ENCODE data around the gene ENOX1.

The ENOX1 gene

DNA sequence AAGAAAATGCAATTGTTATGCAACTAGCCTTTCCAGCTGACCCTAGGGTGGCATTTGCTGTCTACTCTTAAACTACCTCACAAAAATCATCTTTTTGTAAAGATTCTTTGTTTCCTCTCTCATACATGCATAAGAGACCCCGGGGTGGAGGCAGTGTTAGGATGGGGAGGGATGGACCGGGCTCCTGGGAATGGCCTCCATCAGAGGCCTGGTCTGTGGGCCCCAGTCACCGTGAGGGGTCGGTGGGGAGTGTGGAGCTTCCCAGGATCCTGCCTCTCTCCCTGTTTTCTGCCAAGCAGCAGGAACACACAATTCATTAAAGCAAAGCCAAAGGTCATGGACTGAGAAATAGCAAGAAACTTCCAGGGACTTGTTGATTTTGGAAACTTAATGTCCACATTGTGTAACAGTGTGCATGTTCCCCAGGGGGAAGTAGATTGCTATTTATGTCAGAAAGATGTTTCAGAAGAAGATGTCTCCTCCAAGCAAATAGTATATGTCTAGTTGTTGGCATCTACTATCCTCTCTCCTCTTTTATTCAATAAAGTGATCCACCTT lies 241.4 kb downstream of the ENOX1 start:
- DNase-seq (ENCODE audit: low read depth) = no peak

DNA sequence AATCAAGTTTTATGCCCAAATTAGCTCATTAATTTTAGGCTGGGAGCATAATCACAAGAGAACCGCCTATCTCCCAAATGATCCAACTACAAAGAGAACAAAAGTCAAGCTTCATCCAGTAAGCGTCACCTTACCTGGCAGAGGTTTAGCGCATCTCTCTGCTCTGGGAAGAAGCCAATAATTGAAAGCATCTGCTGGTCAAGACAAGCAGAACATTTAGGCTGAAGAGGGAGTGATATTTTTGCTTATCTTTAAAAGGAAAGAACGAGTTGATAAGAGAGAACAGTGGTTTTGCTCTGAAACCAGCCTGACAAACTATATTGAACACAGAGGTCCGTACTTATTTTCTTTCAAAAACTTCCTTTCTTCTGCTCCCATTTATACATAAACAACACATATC lies 242.1 kb downstream of the ENOX1 start:
- no peak for DNase-seq (ENCODE audit: low read depth)

DNA sequence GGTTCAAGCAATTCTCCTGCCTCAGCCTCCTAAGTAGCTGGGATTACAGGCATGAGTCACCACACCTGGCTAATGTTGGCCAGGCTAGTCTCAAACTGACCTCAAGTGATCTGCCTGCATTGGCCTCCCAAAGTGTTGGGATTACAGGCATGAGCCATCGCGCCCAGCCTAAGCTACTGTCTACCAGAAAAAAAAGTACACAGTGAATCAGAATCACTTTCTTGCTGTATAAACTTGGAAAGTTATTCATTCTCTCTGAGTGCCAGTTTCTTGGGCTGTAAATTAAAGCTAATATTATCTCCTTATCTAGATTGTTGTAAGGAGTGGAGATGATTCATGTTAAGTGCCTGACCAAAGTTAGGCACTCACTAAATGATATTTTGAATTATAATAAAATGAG lies 242.8 kb downstream of the ENOX1 start:
- no peak for DNase-seq (ENCODE audit: low read depth)

DNA sequence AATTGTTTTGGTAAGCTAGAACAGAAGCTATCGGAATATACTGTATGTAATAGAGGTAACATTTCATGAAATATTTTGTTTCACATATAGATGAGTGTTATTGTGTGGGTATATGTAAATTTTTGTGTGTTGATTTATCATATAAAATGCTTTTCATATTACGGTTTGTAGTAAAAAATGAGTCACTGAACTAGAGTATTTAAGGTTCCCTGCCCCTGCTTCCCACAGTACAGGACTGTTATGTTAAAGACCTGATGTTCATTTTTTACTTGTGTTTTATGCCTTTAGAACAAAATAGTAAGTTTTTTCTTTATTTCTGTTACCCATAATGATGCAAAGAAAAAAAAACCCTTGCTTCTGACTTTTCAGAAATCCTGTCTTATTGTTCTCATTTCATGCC lies 243.4 kb downstream of the ENOX1 start:
- DNase-seq (ENCODE audit: low read depth) = no peak

DNA sequence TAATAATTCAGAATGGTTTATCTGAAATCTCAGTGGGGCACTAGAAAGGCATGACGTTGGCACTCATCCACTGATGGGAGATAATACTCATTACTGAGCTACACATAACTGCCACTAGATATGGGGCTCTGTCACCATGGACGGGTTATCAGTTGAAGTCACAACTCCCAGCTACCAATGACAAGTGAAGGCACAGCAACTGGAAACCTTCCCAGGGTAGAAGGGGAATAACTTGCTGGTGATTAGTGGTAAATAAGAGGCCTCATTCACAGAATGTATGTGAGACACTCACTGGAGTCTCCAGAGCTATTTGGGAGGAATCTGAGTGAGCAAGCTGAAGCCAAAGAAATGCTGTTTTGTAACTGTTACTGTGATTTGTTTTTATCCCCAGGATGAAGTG lies 249.6 kb downstream of the ENOX1 start:
- no peak for DNase-seq (ENCODE audit: low read depth)

DNA sequence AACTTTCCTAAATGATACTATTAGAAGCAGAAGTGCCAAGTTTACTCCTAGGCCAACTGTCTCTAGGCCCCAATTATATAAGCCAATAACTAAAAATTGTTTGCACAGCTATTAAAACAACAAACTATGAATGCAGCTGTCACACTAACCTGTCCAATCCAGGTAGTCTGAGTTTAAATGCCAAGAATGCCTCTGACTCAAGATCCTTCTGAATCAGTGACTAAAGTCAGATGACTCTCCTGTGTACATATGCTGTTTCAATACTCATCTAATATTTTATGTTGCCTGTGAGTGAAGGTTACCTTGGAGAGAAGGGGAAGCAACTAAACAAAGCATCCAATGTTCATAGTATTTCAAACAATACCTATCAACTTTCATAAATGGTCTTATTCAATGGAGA lies 257.0 kb downstream of the ENOX1 start:
- DNase-seq (ENCODE audit: low read depth) = no peak

DNA sequence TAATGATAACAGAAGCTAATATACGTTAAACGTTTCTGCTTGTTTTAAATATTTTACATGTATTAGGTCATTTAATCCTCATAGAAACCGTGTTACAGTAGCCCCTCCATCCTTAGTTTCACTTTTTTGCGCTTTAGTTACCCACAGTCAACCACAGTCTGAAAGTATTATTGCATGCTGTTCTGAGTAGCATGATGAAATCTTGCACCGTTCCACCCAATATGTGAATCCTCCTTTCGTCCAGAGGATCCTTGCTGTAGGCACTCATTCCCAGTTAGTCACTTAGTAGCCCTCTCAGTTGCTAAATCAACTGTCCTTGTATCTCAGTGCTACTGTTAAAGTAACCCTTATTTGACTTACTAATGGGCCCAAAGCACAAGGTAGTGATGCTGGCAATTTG lies 257.8 kb downstream of the ENOX1 start:
- DNase-seq (ENCODE audit: low read depth) = no peak

DNA sequence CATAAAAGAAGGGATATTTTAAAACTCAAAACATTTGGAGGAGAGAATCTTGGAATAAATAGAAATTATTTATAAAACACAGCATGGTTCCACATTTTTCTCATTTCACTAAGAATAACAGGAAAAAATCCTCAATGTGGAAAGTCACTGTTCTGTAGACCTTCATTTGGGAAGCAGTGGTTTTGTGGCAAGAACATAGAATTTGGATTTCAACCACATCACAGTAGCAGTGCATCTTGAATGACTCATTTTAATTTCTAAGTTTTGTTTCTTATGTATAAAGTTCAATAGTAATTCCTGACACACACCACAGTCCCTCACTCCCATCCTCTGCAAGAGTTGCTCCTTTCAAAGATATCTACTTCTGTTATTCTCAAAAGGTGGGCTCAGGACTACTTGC lies 264.0 kb downstream of the ENOX1 start:
- no peak for DNase-seq (ENCODE audit: low read depth)

DNA sequence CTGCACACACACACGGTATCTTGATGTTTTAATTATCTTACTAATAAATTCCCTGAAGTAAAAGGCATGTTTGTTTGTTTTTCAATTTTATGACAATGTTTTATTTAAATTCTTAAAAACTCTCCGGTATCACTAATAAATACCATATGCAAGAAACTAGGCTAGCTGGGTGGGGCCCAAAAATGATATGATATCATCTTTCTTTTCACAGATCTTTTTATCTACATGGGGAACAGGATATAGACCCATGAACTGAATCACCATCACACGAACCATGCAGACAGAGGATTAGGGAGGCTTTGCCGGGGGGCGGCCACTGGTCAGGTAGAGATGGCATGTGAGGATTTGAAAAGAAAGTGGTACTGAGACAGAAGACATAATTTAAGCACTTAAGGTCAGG lies 266.4 kb downstream of the ENOX1 start:
- no peak for DNase-seq (ENCODE audit: low read depth)

DNA sequence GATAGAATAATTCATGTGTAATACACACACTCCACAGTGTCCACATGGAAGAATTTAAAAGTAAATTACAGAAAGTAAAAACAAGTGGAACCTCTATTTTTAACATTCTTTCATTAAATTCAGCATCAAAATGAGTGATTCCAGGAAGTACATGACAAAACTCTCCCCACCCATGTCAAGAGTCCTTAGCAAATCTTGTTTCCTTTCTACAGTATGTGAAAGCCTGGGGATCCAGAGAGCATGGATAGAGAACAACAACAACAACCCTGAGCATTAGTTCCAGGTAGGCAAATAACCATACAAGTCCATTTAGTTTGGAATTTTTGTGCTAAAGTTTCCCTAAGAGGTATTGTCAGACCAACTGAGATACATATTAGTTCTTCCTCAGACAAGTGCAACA lies 267.9 kb downstream of the ENOX1 start:
- no peak for DNase-seq (ENCODE audit: low read depth)

DNA sequence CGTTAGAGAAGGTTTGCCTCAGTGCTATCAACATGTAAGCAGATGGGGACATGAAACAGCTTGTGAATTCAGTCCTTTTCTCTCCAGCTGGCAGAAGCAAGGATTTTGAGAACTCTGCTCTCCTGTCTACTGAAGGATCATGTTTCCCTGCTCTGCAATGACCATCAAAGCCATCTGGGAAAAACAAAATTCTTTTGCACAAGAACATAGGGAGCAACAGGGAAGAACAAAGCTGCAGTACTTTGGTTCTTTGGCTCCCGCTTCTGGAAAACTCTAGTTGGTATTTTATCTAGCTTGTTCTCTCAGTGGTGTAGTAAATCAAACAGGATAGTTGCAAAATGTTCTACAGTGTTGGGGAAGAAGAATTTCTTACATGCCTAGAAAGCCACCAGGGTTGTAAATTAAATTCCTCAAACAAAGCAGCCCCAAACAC lies 270.4 kb downstream of the ENOX1 start:
- DNase-seq (ENCODE audit: low read depth) = no peak

DNA sequence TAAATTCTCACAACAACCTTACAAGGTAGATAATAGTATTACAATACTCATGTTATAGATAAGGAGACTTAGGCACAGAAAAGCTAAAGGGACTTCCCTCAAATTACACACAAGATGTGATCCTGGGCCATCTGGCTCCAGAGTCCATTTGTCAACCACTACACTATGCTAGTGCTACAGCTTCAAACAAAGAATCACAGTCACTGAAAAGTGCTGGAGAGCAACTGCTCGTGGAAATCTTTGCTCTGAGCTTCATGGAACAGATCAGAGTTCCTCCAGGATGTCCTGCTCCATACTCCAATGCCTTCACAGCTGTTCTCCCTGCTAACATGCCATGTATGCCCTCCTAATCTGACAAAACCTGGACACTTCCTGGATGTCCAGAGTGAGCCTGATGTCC lies 271.2 kb downstream of the ENOX1 start:
- DNase-seq (ENCODE audit: low read depth) = no peak

DNA sequence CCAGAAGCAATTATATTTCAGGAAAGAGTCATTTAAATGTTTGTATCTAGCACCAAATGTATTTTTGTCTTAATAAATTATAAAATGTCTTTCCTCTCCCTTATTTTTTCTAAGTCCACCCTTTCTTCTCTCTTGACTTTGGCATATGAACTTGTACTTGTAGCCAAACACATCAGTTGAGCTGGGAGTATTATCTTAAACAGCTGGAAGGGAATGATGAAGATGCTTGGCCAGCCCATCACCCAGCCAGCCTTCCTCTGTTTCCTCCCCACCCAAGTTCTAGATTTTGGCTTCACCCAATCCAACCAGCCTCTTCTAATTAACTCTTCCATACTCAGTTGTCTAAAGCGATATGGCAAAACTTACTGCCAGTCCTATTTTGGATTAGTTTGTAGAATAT lies 272.5 kb downstream of the ENOX1 start:
- no peak for DNase-seq (ENCODE audit: low read depth)

DNA sequence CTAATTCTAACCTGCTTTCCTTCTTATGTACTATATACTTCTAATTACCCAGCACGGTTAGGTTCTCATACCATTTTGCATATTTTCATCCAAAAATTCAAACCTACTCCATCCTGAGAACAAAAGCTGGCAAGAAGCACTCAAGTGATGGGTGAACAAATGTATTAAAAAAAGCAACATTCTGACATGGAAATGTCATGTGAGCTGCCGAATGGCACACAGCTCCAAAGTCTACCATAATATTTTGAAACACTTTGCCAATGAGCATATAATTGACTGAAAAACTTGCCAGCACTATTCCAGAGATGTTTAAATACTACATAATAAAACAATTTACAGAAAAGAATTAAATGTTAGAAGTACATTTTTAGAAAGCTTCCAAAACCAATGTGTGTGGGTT lies 274.6 kb downstream of the ENOX1 start:
- no peak for DNase-seq (ENCODE audit: low read depth)

DNA sequence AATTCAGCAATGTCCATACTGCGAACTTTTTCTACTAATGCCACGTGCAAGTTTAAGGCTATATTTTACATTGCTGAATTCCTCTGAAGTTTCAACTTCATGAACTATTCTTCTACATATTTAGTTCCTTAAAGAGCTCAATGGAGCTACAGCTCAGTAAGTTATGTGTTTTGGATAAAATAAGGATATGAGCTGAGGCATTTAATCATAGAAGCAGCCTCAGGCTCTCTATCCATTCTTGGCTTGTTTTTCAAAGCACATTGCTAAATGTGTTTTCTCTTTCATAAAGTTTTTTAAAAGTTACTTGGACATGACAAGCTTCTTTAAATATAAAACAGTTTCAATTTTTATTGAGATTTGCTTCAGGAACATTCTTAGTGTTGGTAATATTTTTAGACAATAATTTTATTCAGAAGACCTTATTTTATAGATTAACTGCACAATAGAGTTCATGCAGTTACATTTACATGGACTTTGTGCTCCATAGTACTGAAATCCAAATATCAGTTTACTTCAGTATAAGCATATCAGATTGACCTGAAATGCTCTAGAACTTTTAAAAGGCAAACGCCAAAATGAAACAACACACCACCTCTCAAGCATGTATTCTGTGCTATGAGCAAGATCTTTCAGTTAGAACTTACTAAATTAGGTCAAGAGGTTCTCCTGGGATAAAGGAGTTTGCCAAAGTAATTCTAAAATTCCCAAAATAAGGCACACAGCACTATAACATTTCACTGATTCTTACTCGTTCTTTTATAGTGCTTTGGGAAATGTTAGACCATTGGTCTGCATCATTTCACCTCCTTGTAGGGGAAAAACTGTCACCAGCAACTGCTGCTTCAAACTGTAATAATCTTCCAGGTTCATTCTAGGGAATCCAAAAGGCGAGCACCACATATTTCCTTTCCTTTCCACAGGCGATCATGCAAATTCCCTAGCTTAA lies 275.5 kb downstream of the ENOX1 start:
- no peak for DNase-seq (ENCODE audit: low read depth)

DNA sequence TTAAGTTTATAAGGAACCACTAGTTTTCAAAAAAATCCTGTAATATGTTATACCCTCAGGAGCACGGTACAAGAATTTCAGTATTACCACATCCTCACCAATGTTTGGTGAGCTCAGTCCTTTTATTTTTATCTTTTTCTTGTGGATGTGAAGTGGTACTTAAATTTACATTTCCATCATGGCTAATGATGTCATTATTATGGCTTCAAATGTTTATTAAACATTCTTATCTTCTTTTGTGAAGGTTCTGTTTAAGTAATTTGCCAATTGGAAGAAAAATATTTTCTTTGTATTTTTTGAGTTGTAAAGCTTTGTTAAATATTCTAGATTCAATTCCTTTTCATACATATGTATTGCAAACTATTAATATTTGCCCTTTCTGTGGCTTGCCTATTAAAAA lies 291.0 kb downstream of the ENOX1 start:
- DNase-seq (ENCODE audit: low read depth) = no peak

DNA sequence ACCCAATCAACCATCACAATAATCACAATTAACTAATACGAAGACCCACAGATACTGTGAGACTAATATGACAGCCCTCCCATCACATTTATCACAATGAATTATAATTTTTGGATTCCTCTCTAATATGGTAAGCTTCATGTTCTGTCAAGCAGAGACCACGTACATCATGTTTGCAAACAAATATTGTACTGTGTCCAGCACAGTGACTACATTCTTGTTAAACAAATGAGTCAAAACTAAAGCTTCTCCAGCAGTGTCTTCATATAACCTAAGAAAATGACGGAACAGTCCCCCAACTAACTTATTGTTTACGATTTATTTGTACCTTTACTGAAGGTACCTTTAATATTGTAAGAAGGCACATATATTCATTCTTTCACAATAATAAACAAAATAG lies 292.6 kb downstream of the ENOX1 start:
- no peak for DNase-seq (ENCODE audit: low read depth)

DNA sequence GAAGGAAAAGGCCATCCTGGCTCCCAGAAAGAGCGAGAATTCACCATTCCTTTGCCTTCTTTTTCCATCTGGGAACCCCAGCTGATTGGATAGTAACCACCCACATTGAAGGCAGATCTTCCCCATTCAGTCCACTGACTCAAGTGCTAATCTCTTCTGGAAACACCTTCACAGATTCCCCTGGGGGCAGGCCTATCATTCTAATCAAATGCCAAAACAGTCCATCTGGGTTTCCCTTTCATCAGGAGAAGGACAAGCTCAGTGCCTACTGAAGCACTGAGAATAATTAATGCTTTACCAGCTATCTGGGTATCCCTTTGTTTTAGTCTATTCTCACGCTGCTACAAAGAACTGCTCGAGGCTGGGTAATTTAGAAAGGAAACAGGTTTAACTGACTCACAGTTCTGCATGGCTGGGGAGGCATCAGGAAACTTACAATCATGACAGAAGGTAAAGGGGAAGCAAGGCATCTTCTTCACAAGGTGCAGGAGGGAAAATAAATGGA lies 293.2 kb downstream of the ENOX1 start:
- no peak for DNase-seq (ENCODE audit: low read depth)

DNA sequence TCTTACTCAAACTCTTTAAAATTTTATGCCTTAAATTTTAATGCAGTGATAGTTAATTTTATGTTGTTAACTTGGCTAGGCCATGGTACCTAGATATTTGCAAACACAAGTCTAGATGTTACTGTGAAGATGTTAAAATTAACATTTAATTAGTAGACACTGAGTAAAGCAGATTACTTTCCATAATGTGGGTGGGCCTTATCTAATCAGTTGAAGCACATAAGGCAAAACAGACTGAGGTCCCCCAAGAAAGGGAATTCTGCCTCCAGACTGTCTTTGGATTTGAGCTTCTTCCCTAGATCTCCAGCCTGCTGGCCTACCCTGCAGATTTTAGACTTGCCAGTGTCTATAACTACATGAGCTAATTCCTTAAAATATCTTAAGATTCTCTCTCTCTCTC lies 294.0 kb downstream of the ENOX1 start:
- no peak for DNase-seq (ENCODE audit: low read depth)

DNA sequence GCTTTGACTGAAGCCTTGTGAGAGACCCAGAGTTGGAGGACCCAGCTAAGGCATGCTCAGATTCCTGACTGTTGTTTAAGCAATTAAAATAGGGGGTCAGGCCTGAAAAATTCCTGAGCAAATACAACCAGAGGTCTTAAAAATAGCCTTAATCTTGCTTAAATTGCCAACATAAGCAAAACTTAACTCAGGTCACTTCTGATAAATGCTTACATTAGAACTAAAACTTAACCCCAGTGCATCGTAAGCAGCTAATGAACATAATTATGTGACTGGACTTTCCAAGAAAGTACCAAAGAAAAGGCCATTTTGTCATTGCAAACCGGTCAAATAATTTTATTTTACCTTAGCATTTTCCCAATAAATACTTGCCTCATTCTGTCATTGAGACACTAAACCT lies 294.5 kb downstream of the ENOX1 start:
- DNase-seq (ENCODE audit: low read depth) = no peak

DNA sequence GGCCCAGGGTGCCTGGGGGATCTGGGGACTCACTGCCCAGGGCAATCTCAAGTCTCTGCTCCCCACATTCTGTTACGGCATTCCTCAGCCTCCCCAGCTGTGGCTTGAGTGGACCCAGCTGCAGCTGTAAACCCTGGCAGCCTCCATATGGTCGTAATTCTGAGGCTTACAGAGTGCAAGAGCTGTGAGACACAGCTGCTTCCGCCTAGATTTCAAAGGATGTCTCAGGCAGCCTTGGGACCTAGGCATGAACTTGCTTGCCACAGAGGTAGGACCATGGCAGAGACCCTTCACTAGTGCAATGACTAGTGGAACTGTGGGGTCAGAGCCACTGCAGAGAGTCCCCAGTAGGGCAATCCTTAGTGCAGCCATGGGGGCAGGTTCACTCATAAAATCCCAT lies 297.5 kb downstream of the ENOX1 start:
- no peak for DNase-seq (ENCODE audit: low read depth)

DNA sequence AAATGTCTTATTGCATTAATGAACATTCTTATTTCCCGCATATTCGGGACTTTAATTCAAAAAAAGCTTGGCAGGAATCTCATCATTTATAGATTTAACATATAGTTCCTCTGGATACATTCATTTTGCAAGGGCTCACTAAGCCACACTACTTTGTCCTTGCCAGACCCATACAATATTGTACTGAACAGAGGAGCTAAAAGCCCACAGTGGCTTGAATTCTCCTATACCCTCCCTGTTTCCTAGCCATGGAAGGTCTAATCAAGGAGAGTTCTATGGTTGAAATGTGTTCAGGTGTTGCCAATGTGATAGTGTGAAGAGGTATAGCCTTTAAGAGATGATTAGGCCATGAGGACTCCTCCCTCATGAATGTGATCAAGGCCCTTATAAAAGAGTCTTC lies 298.9 kb downstream of the ENOX1 start:
- DNase-seq (ENCODE audit: low read depth) = no peak

DNA sequence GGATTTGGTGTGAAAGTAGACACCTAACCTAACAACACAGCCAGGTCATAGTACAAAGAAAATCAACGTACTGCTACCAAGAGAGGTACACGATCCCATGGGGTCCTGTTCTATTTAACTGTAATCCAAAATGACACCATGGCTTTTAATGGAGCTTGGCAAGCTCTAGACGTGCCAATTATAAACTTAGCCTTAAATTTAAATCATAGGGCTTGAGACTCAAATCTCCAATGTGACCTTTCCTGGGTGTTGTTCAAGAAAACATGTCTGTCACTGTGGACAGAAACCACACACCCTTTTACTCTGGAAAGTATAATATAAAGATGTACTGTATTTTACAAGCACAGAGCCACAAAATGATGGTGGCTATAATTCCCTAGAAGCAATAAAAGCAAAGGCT lies 299.3 kb downstream of the ENOX1 start:
- no peak for DNase-seq (ENCODE audit: low read depth)

Data from activated T-cell treated with anti-CD3 and anti-CD28 coated beads for 1 hour (primary cell).